Measurements from ENCODE around the gene STIM1.

Gene STIM1

GRCh38 chr11:3962406-3962840, 107.0 kb downstream of the STIM1 start:
- intact Hi-C loops (cut with DNase I) = no loop called here
- DNase-seq = no peak

- intact Hi-C loops (cut with DNase I) = no loop called here
- no peak for DNase-seq
These were observed 108.6 kb downstream of the STIM1 start for GRCh38 chr11:3964056-3964455.

- no peak for DNase-seq
- intact Hi-C loops (cut with DNase I) = no loop called here
These were observed 109.6 kb downstream of the STIM1 start for GRCh38 chr11:3964935-3965604.

- DNase-seq = no peak
- intact Hi-C loops (cut with DNase I) = no loop called here
These were observed 112.2 kb downstream of the STIM1 start for GRCh38 chr11:3967695-3968094.

- intact Hi-C loops (cut with DNase I) = no loop called here
- DNase-seq = no peak
These were observed 113.7 kb downstream of the STIM1 start for GRCh38 chr11:3969200-3969599.

GRCh38 chr11:3969613-3970012, 114.1 kb downstream of the STIM1 start:
- intact Hi-C loops (cut with DNase I) = no loop called here
- no peak for DNase-seq

- no peak for DNase-seq
- intact Hi-C loops (cut with DNase I) = no loop called here
These were observed 114.6 kb downstream of the STIM1 start for GRCh38 chr11:3970108-3970507.

GRCh38 chr11:3971756-3972404, 116.4 kb downstream of the STIM1 start:
- DNase-seq = no peak
- intact Hi-C loops (cut with DNase I) = no loop called here

- intact Hi-C loops (cut with DNase I) = no loop called here
- DNase-seq = no peak
These were observed 117.0 kb downstream of the STIM1 start for GRCh38 chr11:3972431-3972830.

- DNase-seq = no peak
- intact Hi-C loops (cut with DNase I) = no loop called here
These were observed 121.6 kb downstream of the STIM1 start for GRCh38 chr11:3977078-3977477.

- intact Hi-C loops (cut with DNase I) = loop anchor here (10.0 kb wide), 1 partner anchor 126 kb away; the partner anchor contains the start of gene STIM1
- no peak for DNase-seq
These were observed 125.7 kb downstream of the STIM1 start for GRCh38 chr11:3981084-3981633.

GRCh38 chr11:3982431-3982830, 127.0 kb downstream of the STIM1 start:
- no peak for DNase-seq
- intact Hi-C loops (cut with DNase I) = loop anchor here (10.0 kb wide), 1 partner anchor 128 kb away; the partner anchor contains the start of gene STIM1

- intact Hi-C loops (cut with DNase I) = loop anchor here (10.0 kb wide), 1 partner anchor 128 kb away; the partner anchor contains the start of gene STIM1
- DNase-seq = no peak
These were observed 127.6 kb downstream of the STIM1 start for GRCh38 chr11:3983101-3983500.

- intact Hi-C loops (cut with DNase I) = loop anchor here (10.0 kb wide), 1 partner anchor 130 kb away; the partner anchor contains the start of gene STIM1
- DNase-seq = peak in 2 of 10 donors; percentile 11 to 15
These were observed 129.4 kb downstream of the STIM1 start for GRCh38 chr11:3984896-3985295.

GRCh38 chr11:3985631-3986030, 130.2 kb downstream of the STIM1 start:
- DNase-seq = no peak
- intact Hi-C loops (cut with DNase I) = loop anchor here (10.0 kb wide), 1 partner anchor 131 kb away; the partner anchor contains the start of gene STIM1

GRCh38 chr11:3986301-3986700, 130.8 kb downstream of the STIM1 start:
- DNase-seq = no peak
- intact Hi-C loops (cut with DNase I) = loop anchor here (10.0 kb wide), 1 partner anchor 132 kb away; the partner anchor contains the start of gene STIM1

- intact Hi-C loops (cut with DNase I) = loop anchor here (10.0 kb wide), 1 partner anchor 135 kb away; the partner anchor contains the start of gene STIM1
- peak in 6 of 10 donors; percentile 14 to 87 (median 54) for DNase-seq
These were observed 133.9 kb downstream of the STIM1 start for GRCh38 chr11:3989276-3989920.

GRCh38 chr11:3989921-3990290, 134.4 kb downstream of the STIM1 start:
- intact Hi-C loops (cut with DNase I) = loop anchor here (10.0 kb wide), 1 partner anchor 135 kb away; the partner anchor contains the start of gene STIM1
- no peak for DNase-seq

- intact Hi-C loops (cut with DNase I) = no loop called here
- DNase-seq = no peak
These were observed 134.9 kb downstream of the STIM1 start for GRCh38 chr11:3990406-3990805.

- intact Hi-C loops (cut with DNase I) = no loop called here
- no peak for DNase-seq
These were observed 137.5 kb downstream of the STIM1 start for GRCh38 chr11:3992964-3993363.
